ENCODE data around the gene ADARB1. TPM values are rescaled to one million over a fixed set of nuclear protein-coding genes. Genes with fewer than 3 reads are reported as not detected.

Gene ADARB1
- total and polyA plus RNA-seq, 2 experiments from 2014 or later: 16.0 to 17.3 TPM

- 91% methylated on average over 7 of the region's 7 CpGs for WGBS (ENCODE audit: low lambda C conversion rate, missing lambda C conversion rate)
- Histone ChIP-seq H3K9me2 (replicated peaks; ENCODE audit: insufficient read depth) (no peaks in the 10 kb centered on the region), H3K4me3 (no peak overlapping the region), H3K27ac (peak overlapping the region; percentile 56), H3K9me3 (ENCODE audit: low read depth) (no peaks in the 10 kb centered on the region), H3K27me3 (no peaks in the 10 kb centered on the region), H3K36me3 (replicated peaks; ENCODE audit: insufficient read depth, low read depth) (no peaks in the 10 kb centered on the region), H3K4me2 (no peak overlapping the region), H2AFZ (no peak overlapping the region), H4K20me1 (ENCODE audit: insufficient read depth, poor library complexity, severe bottlenecking) (no peaks in the 10 kb centered on the region), H3K79me2 (no peaks in the 10 kb centered on the region), H3K4me1 (ENCODE audit: insufficient read depth) (peaks cover 5% of the 10 kb centered on the region)
- DNase-seq (ENCODE audit: low spot score): no peak
- TF ChIP-seq EZH2phosphoT487 (IDR thresholded peaks at IDR 0.05; ENCODE audit: low read depth, severe bottlenecking, unreplicated experiment) (no peak), EZH2 (IDR thresholded peaks at IDR 0.05; ENCODE audit: borderline replicate concordance) (no peak), CTCF (IDR thresholded peaks at IDR 0.05; ENCODE audit: poor library complexity) (no peak)
Measured at GRCh38 chr21:45041984-45042663, 32.3 kb upstream of the ADARB1 start.

GRCh38 chr21:45042664-45043161 is 31.7 kb upstream of the ADARB1 start:
- Histone ChIP-seq H4K20me1 (ENCODE audit: insufficient read depth, poor library complexity, severe bottlenecking) (no peaks in the 10 kb centered on the region), H2AFZ (no peak overlapping the region), H3K4me3 (no peak overlapping the region), H3K27ac (no peak overlapping the region), H3K36me3 (replicated peaks; ENCODE audit: insufficient read depth, low read depth) (no peaks in the 10 kb centered on the region), H3K79me2 (no peaks in the 10 kb centered on the region), H3K27me3 (no peaks in the 10 kb centered on the region), H3K4me1 (ENCODE audit: insufficient read depth) (peaks cover 5% of the 10 kb centered on the region), H3K4me2 (no peak overlapping the region), H3K9me3 (ENCODE audit: low read depth) (no peaks in the 10 kb centered on the region), H3K9me2 (replicated peaks; ENCODE audit: insufficient read depth) (no peaks in the 10 kb centered on the region)
- no peak for TF ChIP-seq CTCF (IDR thresholded peaks at IDR 0.05; ENCODE audit: poor library complexity)
- TF ChIP-seq EZH2 (IDR thresholded peaks at IDR 0.05; ENCODE audit: borderline replicate concordance): no peak
- TF ChIP-seq EZH2phosphoT487 (IDR thresholded peaks at IDR 0.05; ENCODE audit: low read depth, severe bottlenecking, unreplicated experiment): no peak
- no peak for DNase-seq (ENCODE audit: low spot score)
- 86% methylated on average over 15 of the region's 15 CpGs for WGBS (ENCODE audit: low lambda C conversion rate, missing lambda C conversion rate)

- Histone ChIP-seq H3K9me2 (replicated peaks; ENCODE audit: insufficient read depth) (no peaks in the 10 kb centered on the region), H3K27me3 (no peaks in the 10 kb centered on the region), H3K9me3 (ENCODE audit: low read depth) (no peaks in the 10 kb centered on the region), H3K4me2 (no peak overlapping the region), H4K20me1 (ENCODE audit: insufficient read depth, poor library complexity, severe bottlenecking) (no peaks in the 10 kb centered on the region), H3K4me3 (no peak overlapping the region), H3K36me3 (replicated peaks; ENCODE audit: insufficient read depth, low read depth) (no peaks in the 10 kb centered on the region), H3K27ac (no peak overlapping the region), H3K79me2 (no peaks in the 10 kb centered on the region), H2AFZ (no peak overlapping the region), H3K4me1 (ENCODE audit: insufficient read depth) (peaks cover 5% of the 10 kb centered on the region)
- no peak for TF ChIP-seq CTCF (IDR thresholded peaks at IDR 0.05; ENCODE audit: poor library complexity)
- TF ChIP-seq EZH2 (IDR thresholded peaks at IDR 0.05; ENCODE audit: borderline replicate concordance): no peak
- no peak for TF ChIP-seq EZH2phosphoT487 (IDR thresholded peaks at IDR 0.05; ENCODE audit: low read depth, severe bottlenecking, unreplicated experiment)
- no peak for DNase-seq (ENCODE audit: low spot score)
- WGBS (ENCODE audit: low lambda C conversion rate, missing lambda C conversion rate): 97% methylated on average over 17 of the region's 22 CpGs
Measured at GRCh38 chr21:45043541-45044020, 30.8 kb upstream of the ADARB1 start.
